Neuron (in vitro differentiated cells): ENCODE data around the gene SENP7.
"Not testable (repeated sequence)": the region's sequence is repeated elsewhere in the genome, so short reads cannot be mapped to it uniquely, and the experiment has no call there.

Source experiments
- H2AFZ ChIP-seq: one replicate; pipeline ENCODE4 v1.6.1; 2013; ENCODE audit warnings: low read depth, mild to moderate bottlenecking, inconsistent platforms, low read length, moderate library complexity
- H3K27me3 ChIP-seq: one replicate; pipeline ENCODE4 v1.6.1; 2013; ENCODE audit warnings: low read length; ENCODE audit not compliant: insufficient read depth
- H3K36me3 ChIP-seq: one replicate; pipeline ENCODE4 v1.6.1; 2013; ENCODE audit warnings: low read length; ENCODE audit not compliant: insufficient read depth
- H3K4me1 ChIP-seq: one replicate; pipeline ENCODE4 v1.6.1; 2013; ENCODE audit warnings: low read length; ENCODE audit not compliant: insufficient read depth
- H3K4me3 ChIP-seq: 2 replicates; pipeline ENCODE4 v1.5.1; 2013; ENCODE audit warnings: mild to moderate bottlenecking, low read length, moderate library complexity
- H3K9me3 ChIP-seq: one replicate; pipeline ENCODE4 v1.6.1; 2013; ENCODE audit warnings: low read length

The SENP7 gene

GRCh38 chr3:101325393-101326134, 187.4 kb downstream of the SENP7 start:
- Histone ChIP-seq H2AFZ (no peak overlapping the region), H3K27me3 (no peaks in the 10 kb centered on the region), H3K4me3 (no peak overlapping the region), H3K4me1 (no peaks in the 10 kb centered on the region), H3K9me3 (no peaks in the 10 kb centered on the region), H3K36me3 (peaks cover 24% of the 10 kb centered on the region)

- H3K27me3 ChIP-seq, result no peaks in the 10 kb centered on the region
- no peak within 1 kb of the TSS for H2AFZ ChIP-seq
- H3K9me3 ChIP-seq, result no peaks in the 10 kb centered on the region
- no peak within 1 kb of the TSS for H3K4me3 ChIP-seq
- H3K36me3 ChIP-seq, result peaks cover 4% of the 10 kb centered on the region
- H3K4me1 ChIP-seq, result no peaks in the 10 kb centered on the region
Measured at GRCh38 chr3:101320475-101320874, 192.5 kb downstream of the SENP7 start, which contains the start of gene IMPG2. Gene IMPG2, minus strand, starts transcription at chr3:101320575. Its CDS starts 203 bp downstream, at chr3:101320372.

- H3K4me3 ChIP-seq, result no peak overlapping the region
- no peak overlapping the region for H2AFZ ChIP-seq
- no peaks in the 10 kb centered on the region for H3K9me3 ChIP-seq
- no peaks in the 10 kb centered on the region for H3K27me3 ChIP-seq
- no peaks in the 10 kb centered on the region for H3K4me1 ChIP-seq
- peaks cover 4% of the 10 kb centered on the region for H3K36me3 ChIP-seq
Measured at GRCh38 chr3:101319531-101319930, 193.5 kb downstream of the SENP7 start.

GRCh38 chr3:101312545-101312944, 200.5 kb downstream of the SENP7 start:
- H2AFZ ChIP-seq, result no peak overlapping the region
- no peaks in the 10 kb centered on the region for H3K27me3 ChIP-seq
- no peaks in the 10 kb centered on the region for H3K36me3 ChIP-seq
- no peak overlapping the region for H3K4me3 ChIP-seq
- peaks cover 5% of the 10 kb centered on the region for H3K9me3 ChIP-seq
- no peaks in the 10 kb centered on the region for H3K4me1 ChIP-seq

- H3K4me3 ChIP-seq, result no peak overlapping the region
- peaks cover 8% of the 10 kb centered on the region for H3K9me3 ChIP-seq
Measured at GRCh38 chr3:101311676-101312075, 201.3 kb downstream of the SENP7 start.

GRCh38 chr3:101310978-101311375, 202.0 kb downstream of the SENP7 start:
- H3K9me3 ChIP-seq, result peaks cover 8% of the 10 kb centered on the region
- H2AFZ ChIP-seq, result no peak overlapping the region
- no peaks in the 10 kb centered on the region for H3K27me3 ChIP-seq
- no peaks in the 10 kb centered on the region for H3K4me1 ChIP-seq
- H3K36me3 ChIP-seq, result no peaks in the 10 kb centered on the region
- no peak overlapping the region for H3K4me3 ChIP-seq

More at GRCh38 chr3:101311676-101312075, 201.3 kb downstream of the SENP7 start:
- no peaks in the 10 kb centered on the region for H3K4me1 ChIP-seq
- no peak overlapping the region for H2AFZ ChIP-seq
- H3K36me3 ChIP-seq, result no peaks in the 10 kb centered on the region
- no peaks in the 10 kb centered on the region for H3K27me3 ChIP-seq

- H3K27me3 ChIP-seq, H3K36me3 ChIP-seq, H3K4me1 ChIP-seq, H3K9me3 ChIP-seq, H2AFZ ChIP-seq, H3K4me3 ChIP-seq: not testable (repeated sequence)
Measured at GRCh38 chr3:101308147-101308772, 204.8 kb downstream of the SENP7 start.

GRCh38 chr3:101303836-101304235, 209.2 kb downstream of the SENP7 start:
- H3K27me3 ChIP-seq, result no peaks in the 10 kb centered on the region
- no peaks in the 10 kb centered on the region for H3K36me3 ChIP-seq
- peaks cover 4% of the 10 kb centered on the region for H3K9me3 ChIP-seq
- H3K4me3 ChIP-seq, result no peak overlapping the region
- H2AFZ ChIP-seq, result no peak overlapping the region
- no peaks in the 10 kb centered on the region for H3K4me1 ChIP-seq

- Histone ChIP-seq H3K9me3 (peaks cover 4% of the 10 kb centered on the region), H3K4me3 (no peak overlapping the region), H2AFZ (no peak overlapping the region), H3K4me1 (no peaks in the 10 kb centered on the region), H3K27me3 (no peaks in the 10 kb centered on the region), H3K36me3 (no peaks in the 10 kb centered on the region)
Measured at GRCh38 chr3:101303089-101303731, 209.8 kb downstream of the SENP7 start.

GRCh38 chr3:101300073-101300472, 212.9 kb downstream of the SENP7 start:
- Histone ChIP-seq H3K27me3 (no peaks in the 10 kb centered on the region), H2AFZ (no peak overlapping the region), H3K4me1 (no peaks in the 10 kb centered on the region), H3K9me3 (no peaks in the 10 kb centered on the region), H3K4me3 (no peak overlapping the region), H3K36me3 (no peaks in the 10 kb centered on the region)

GRCh38 chr3:101292027-101292426, 221.0 kb downstream of the SENP7 start:
- H2AFZ ChIP-seq, result no peak overlapping the region
- H3K4me1 ChIP-seq, result no peaks in the 10 kb centered on the region
- no peaks in the 10 kb centered on the region for H3K9me3 ChIP-seq
- no peaks in the 10 kb centered on the region for H3K27me3 ChIP-seq
- no peak overlapping the region for H3K4me3 ChIP-seq
- no peaks in the 10 kb centered on the region for H3K36me3 ChIP-seq

GRCh38 chr3:101288294-101288693, 224.7 kb downstream of the SENP7 start:
- Histone ChIP-seq H3K9me3 (no peaks in the 10 kb centered on the region), H2AFZ (no peak overlapping the region), H3K4me3 (no peak overlapping the region), H3K36me3 (no peaks in the 10 kb centered on the region), H3K27me3 (no peaks in the 10 kb centered on the region), H3K4me1 (no peaks in the 10 kb centered on the region)

- H2AFZ ChIP-seq, result no peak overlapping the region
- H3K27me3 ChIP-seq, result no peaks in the 10 kb centered on the region
- H3K9me3 ChIP-seq, result no peaks in the 10 kb centered on the region
- no peak overlapping the region for H3K4me3 ChIP-seq
- H3K4me1 ChIP-seq, result no peaks in the 10 kb centered on the region
- H3K36me3 ChIP-seq, result no peaks in the 10 kb centered on the region
Measured at GRCh38 chr3:101284757-101285156, 228.3 kb downstream of the SENP7 start.
